ENCODE results near the gene CACHD1.
"Not testable (repeated sequence)": the region's sequence is repeated elsewhere in the genome, so short reads cannot be mapped to it uniquely, and the experiment has no call there.

Gene CACHD1

DNA sequence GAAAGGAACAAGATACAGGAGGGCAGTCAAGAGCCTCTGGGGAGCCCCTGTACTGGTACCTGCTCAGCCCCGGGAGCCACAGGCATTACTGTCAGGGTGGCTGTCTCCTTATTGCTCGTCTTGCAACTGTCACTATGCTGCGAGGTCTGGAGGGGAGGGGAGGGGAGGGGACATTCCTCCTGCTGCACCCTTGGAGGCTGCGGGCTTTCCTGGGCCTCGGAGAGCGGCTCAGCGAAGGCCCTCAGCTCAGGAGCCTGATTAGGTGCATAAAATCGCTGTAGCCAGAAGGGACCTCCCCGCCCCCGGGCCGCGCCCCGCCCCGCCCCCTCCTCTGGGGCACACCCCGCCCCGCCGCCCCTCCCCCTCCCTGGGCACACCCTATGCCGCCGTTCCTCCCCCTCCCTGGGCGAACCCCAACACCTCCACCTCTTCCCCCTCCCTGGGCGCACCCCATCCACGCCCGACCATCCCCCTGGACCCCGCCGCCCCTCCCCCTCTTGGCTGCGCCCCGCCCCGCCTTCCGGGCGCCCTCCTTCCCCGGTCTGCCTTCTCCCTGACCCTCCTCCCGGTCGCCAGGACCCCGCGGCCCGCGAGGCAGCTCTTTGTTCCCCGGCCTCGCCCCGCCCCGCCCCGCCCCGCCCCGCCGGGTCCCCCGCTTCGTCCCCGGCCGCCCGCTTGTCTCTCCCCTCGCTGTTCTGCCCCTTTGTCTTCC, 35.5 kb downstream of the CACHD1 start:
- ChIA-PET POLR2A (no interaction called here), CTCF (no interaction called here)
- TF ChIP-seq, protein P1, sequence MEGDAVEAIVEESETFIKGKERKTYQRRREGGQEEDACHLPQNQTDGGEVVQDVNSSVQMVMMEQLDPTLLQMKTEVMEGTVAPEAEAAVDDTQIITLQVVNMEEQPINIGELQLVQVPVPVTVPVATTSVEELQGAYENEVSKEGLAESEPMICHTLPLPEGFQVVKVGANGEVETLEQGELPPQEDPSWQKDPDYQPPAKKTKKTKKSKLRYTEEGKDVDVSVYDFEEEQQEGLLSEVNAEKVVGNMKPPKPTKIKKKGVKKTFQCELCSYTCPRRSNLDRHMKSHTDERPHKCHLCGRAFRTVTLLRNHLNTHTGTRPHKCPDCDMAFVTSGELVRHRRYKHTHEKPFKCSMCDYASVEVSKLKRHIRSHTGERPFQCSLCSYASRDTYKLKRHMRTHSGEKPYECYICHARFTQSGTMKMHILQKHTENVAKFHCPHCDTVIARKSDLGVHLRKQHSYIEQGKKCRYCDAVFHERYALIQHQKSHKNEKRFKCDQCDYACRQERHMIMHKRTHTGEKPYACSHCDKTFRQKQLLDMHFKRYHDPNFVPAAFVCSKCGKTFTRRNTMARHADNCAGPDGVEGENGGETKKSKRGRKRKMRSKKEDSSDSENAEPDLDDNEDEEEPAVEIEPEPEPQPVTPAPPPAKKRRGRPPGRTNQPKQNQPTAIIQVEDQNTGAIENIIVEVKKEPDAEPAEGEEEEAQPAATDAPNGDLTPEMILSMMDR (IDR thresholded peaks at IDR 0.05; ENCODE audit: control extremely low read depth, extremely low read depth, low read depth, missing control alignments) = no peak
- peak; percentile 22 for DNase-seq (ENCODE audit: extremely low spot score)

DNA sequence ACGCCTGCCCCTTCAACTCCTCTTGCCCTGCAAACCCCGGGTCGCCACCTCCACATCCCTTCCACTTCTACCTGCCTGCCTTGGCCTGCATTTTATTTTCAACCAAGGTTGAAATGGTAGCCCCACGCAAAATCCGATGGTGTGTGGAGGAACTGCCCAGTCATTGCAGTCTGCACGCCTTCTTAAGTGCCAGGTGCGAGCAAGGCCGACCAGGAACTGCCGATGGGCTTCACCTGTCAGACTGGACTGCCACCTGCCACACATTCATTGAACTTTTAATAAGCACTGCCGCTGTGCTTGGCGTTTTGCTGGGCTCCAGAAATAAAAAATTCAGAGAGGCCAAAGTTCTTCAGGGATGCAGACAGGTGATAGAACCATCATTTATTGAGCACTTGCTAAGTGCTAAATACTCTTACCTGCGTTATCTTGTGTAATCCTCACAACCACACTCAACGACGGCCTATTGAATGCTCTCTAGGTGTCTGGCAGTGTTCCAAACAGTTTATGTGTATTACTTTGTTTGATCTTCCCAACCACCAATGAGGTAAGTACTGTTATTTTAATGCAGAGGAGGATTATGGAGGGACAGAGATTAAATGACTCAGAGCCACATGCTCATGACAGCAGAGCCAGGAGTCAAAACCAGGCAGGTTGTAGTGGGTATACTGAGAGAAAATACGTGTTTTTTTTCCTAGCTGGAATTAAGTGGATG, 36.2 kb downstream of the CACHD1 start:
- TF ChIP-seq, protein P1 (IDR thresholded peaks at IDR 0.05; ENCODE audit: control extremely low read depth, extremely low read depth, low read depth, missing control alignments) = no peak
- DNase-seq (ENCODE audit: extremely low spot score) = no peak
- ChIA-PET CTCF (no interaction called here), POLR2A (no interaction called here)

DNA sequence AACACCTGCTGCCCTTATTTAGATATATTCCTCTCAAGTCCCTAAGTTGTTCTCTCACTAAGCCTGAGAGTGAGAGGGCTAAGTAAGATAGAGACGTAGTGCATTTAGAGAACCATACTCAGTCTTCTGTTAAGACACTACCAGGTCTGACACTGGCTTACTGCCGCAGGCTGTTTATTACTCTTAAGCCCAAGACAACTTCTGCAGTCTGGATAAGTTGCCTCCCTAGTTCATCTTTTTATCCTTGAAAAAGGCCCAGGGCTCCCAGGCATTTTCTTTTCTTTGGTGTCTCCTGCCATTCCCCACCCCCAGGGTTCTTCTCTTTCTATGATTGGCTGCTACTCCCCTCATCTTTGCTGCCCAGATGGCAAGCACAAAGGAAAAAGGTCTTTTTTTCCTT, 38.7 kb downstream of the CACHD1 start:
- ChIA-PET POLR2A (no interaction called here), CTCF (no interaction called here)
- no peak for DNase-seq (ENCODE audit: extremely low spot score)
- TF ChIP-seq, protein P1 (IDR thresholded peaks at IDR 0.05; ENCODE audit: control extremely low read depth, extremely low read depth, low read depth, missing control alignments) = no peak

DNA sequence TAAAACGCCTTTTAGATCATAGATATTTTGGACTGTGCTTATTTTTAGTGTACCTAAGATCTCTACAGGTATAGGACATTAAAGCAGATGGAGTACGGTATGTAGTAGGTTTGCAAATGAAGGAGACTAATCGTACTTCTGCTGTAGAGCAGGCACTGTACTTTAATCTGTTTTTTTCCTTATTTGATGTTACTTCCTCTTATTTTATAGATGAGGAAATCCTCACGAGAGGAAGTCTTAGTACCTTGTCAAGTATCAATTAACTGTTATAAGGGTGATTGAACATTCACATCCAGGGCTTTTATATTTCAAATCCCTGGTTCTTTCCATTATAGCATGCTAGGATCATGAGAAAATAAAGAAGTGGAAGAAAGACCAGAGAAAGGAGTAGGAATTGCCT, 41.1 kb downstream of the CACHD1 start:
- TF ChIP-seq, protein P1 (IDR thresholded peaks at IDR 0.05; ENCODE audit: control extremely low read depth, extremely low read depth, low read depth, missing control alignments) = no peak
- DNase-seq (ENCODE audit: extremely low spot score) = no peak

DNA sequence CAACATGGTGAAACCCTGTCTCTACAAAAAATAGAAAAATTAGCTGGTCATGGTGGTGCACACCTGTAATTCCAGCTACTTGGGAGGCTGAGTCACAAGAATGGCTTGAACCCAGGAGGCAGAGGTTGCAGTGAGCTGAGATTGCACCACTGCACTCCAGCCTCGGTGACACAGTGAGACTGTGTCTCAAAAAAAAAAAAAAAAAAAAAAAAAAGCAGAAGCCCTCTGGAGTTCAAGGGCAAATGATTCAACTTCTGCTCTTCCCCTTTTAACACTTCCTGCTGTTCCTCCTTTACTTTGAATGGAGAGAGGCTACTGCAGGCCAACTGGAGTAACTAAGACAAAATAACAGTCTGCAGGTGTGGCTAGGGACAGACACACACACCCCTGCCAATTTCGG, 42.3 kb downstream of the CACHD1 start:
- CTCF ChIA-PET; POLR2A ChIA-PET; DNase-seq (ENCODE audit: extremely low spot score): not testable (repeated sequence)

More for the DNA sequence above, 41.1 kb downstream of the CACHD1 start:
- ChIA-PET CTCF (interaction anchor here (0.7 kb wide), 1 partner anchor 14 kb away, joined by 3 read pairs; no protein-coding TSS in a partner anchor), POLR2A (no interaction called here)

DNA sequence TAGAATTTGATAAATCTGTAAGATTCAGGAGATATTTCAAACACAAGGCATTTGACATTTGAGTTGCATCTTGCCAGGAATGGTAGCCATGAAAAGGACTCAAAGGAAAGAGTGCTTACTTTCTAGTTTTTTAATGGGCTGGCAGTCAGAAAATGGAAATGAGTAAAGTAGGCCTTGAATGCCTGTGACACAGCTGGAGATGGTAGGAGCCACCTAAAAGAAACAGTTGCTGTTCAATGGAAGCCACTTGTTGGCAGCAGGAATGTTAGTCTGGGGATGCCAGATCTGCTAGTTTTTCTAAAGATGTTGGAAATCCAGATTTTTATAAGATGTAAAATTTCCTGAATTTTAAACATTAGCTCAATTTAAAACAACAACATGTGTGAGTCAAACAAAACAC, 43.6 kb downstream of the CACHD1 start:
- CTCF ChIA-PET = interaction anchor here (1.4 to 1.5 kb wide), 2 partner anchors 10 to 17 kb away, joined by 4 to 5 read pairs; no protein-coding TSS in a partner anchor
- DNase-seq (ENCODE audit: extremely low spot score) = no peak
- POLR2A ChIA-PET = no interaction called here

More for the DNA sequence above, 43.6 kb downstream of the CACHD1 start:
- TF ChIP-seq, protein P1 (IDR thresholded peaks at IDR 0.05; ENCODE audit: control extremely low read depth, extremely low read depth, low read depth, missing control alignments) = no peak
